CD14-positive monocyte (primary cell): ENCODE measurements around the gene PCDHB3. TPM values are rescaled to one million over a fixed set of nuclear protein-coding genes. Genes with fewer than 3 reads are reported as not detected.

Experiments used
- DNase-seq, 3 donors: peaks; one replicate each; pipeline ENCODE4 v3.0.0-alpha.2; 2011 to 2022
- H2AFZ ChIP-seq: 2 replicates; pipeline ENCODE4 v1.6.0; 2012; ENCODE audit warnings: mild to moderate bottlenecking, low read depth, low read length, inconsistent platforms; ENCODE audit not compliant: insufficient read depth, poor library complexity, severe bottlenecking
- H3K27ac ChIP-seq, 2 donors: 1 replicate in 1 of 2; 2 replicates in 1 of 2; pipeline ENCODE4 v1.5.1; 2012 to 2013; ENCODE audit warnings: low read length in 2 of 2, control low read depth in 1 of 2, inconsistent platforms in 1 of 2, low read depth in 1 of 2, mild to moderate bottlenecking in 1 of 2
- H3K27me3 ChIP-seq, 2 donors: one replicate each; pipeline versions ENCODE4 v1.6.0 to v1.6.1; 2011 to 2013; ENCODE audit warnings: low read length in 2 of 2; ENCODE audit not compliant: control insufficient read depth in 2 of 2, insufficient read depth in 2 of 2
- H3K36me3 ChIP-seq, 2 donors: replicated peaks in 1 of 2; 1 replicate in 1 of 2; 2 replicates in 1 of 2; pipeline versions ENCODE4 v1.5.1 to v1.6.1; 2012 to 2013; ENCODE audit warnings: low read length in 2 of 2, control low read depth in 1 of 2, inconsistent platforms in 1 of 2, mild to moderate bottlenecking in 1 of 2; ENCODE audit not compliant: insufficient read depth in 2 of 2, control insufficient read depth in 1 of 2
- H3K4me1 ChIP-seq, 2 donors: 1 replicate in 1 of 2; 2 replicates in 1 of 2; pipeline versions ENCODE4 v1.5.1 to v1.6.1; 2012 to 2013; ENCODE audit warnings: low read length in 2 of 2, control low read depth in 1 of 2, inconsistent platforms in 1 of 2, mild to moderate bottlenecking in 1 of 2, moderate library complexity in 1 of 2; ENCODE audit not compliant: insufficient read depth in 2 of 2, control insufficient read depth in 1 of 2
- H3K4me2 ChIP-seq: replicated peaks from 2 replicates; pipeline ENCODE3; 2012; ENCODE audit warnings: low read length, moderate library complexity, mild to moderate bottlenecking; ENCODE audit not compliant: poor library complexity, severe bottlenecking; ENCODE audit errors: extremely low read depth
- H3K4me3 ChIP-seq, 3 experiments: fragments of 200-600 bp in 1 of 3; sonication (generic) in 1 of 3; replicated peaks in 1 of 3; 1 replicate in 2 of 3; 2 replicates in 1 of 3; pipeline ENCODE4 v1.5.1; 2011 to 2013; ENCODE audit warnings: low read length in 3 of 3, mild to moderate bottlenecking in 3 of 3, control low read depth in 2 of 3, low read depth in 2 of 3, inconsistent platforms in 1 of 3, moderate library complexity in 1 of 3
- H3K79me2 ChIP-seq: 2 replicates; pipeline ENCODE4 v1.6.0; 2012; ENCODE audit warnings: mild to moderate bottlenecking, control low read depth, inconsistent platforms, low read length, moderate library complexity; ENCODE audit not compliant: insufficient read depth
- H3K9ac ChIP-seq: 2 replicates; pipeline ENCODE4 v1.6.0; 2017; ENCODE audit warnings: low read length, mild to moderate bottlenecking; ENCODE audit not compliant: insufficient read depth, poor library complexity, severe bottlenecking
- H3K9me3 ChIP-seq, 2 donors: replicated peaks in 1 of 2; 1 replicate in 1 of 2; 2 replicates in 1 of 2; pipeline versions ENCODE4 v1.5.1 to v1.6.1; 2012 to 2013; ENCODE audit warnings: low read length in 2 of 2, control low read depth in 1 of 2; ENCODE audit not compliant: control insufficient read depth in 1 of 2, insufficient read depth in 1 of 2
- H4K20me1 ChIP-seq: 2 replicates; pipeline ENCODE4 v1.6.0; 2012; ENCODE audit warnings: mild to moderate bottlenecking, low read length, control low read depth, moderate library complexity; ENCODE audit not compliant: insufficient read depth
- H3K27ac Mint-ChIP-seq, 7 donors: one replicate each; pipeline ENCODE4 v1.8.0; 2020; ENCODE audit warnings: mild to moderate bottlenecking in 7 of 7, mixed read lengths in 7 of 7, moderate library complexity in 6 of 7, inconsistent platforms in 2 of 7
- H3K27me3 Mint-ChIP-seq, 3 donors: one replicate each; pipeline ENCODE4 v1.8.0; 2021 to 2022; ENCODE audit warnings: low read depth in 3 of 3, mild to moderate bottlenecking in 3 of 3, mixed read lengths in 3 of 3, moderate library complexity in 3 of 3, inconsistent platforms in 1 of 3
- H3K36me3 Mint-ChIP-seq, 2 donors: one replicate each; pipeline ENCODE4 v1.8.0; 2020; ENCODE audit warnings: mixed read lengths in 2 of 2, inconsistent platforms in 1 of 2, mild to moderate bottlenecking in 1 of 2
- H3K4me1 Mint-ChIP-seq: one replicate; pipeline ENCODE4 v1.8.0; 2020; ENCODE audit warnings: mild to moderate bottlenecking, mixed read lengths
- H3K4me3 Mint-ChIP-seq, 2 donors: one replicate each; pipeline ENCODE4 v1.8.0; 2020; ENCODE audit warnings: mild to moderate bottlenecking in 2 of 2, mixed read lengths in 2 of 2, moderate library complexity in 1 of 2
- H3K9me3 Mint-ChIP-seq, 7 donors: one replicate each; pipeline ENCODE4 v1.8.0; 2020 to 2022; ENCODE audit warnings: mixed read lengths in 7 of 7, mild to moderate bottlenecking in 6 of 7, moderate library complexity in 6 of 7, inconsistent platforms in 2 of 7
- CTCF ChIP-seq: fragments of 200-600 bp; IDR thresholded peaks from one replicate; pipeline ENCODE4 v1.8.0; 2022; ENCODE audit warnings: antibody characterized with exemption, mild to moderate bottlenecking
- WGBS: methylation state at CpG from one replicate; pipeline ENCODE4 v1.1.5; 2013; ENCODE audit warnings: missing lambda C conversion rate; ENCODE audit not compliant: insufficient coverage; 5-methylcytosine and 5-hydroxymethylcytosine counted together
- intact Hi-C, 2 donors: fragments of 100-400 bp; cut with micrococcal nuclease; formaldehyde crosslinking; loops; one replicate each; pipeline versions ENCODE4 v1.15.0 to v1.15.1; 2023
- polyA plus RNA-seq, 3 donors: library from polyadenylated mRNA; depleted of rRNA in 1 of 3; unstranded in 2 of 3; stranded (reverse) in 1 of 3; fragments of 300-500 nt in 2 of 3; fragments of >200 nt in 1 of 3; fragmentation: Illumina TruSeq in 2 of 3; gene quantifications; 1 replicate in 2 of 3; 2 replicates in 1 of 3; pipeline ENCODE4 v1.2.3, GENCODE V29; 2012 to 2021

PCDHB3 gene
- polyA plus RNA-seq, 3 donors: not detected

DNA sequence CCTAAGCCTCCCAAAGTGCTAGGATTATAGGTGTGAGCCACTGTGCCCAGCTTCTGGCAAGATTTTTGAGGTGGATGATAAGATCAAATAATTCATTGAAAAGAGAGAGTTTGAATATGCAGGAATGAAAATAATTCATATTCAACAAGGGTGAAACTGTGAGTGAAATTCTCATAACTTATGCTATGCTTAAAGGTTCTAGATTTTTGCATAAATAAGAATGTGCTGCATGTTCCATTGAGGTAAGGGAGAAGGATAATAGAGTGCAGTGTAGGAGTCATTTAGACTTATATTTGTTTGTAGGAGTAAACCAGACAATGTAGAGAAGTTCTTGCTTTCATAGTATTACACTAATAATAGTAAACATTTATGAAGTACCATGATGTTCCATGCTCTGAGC is 18.0 kb upstream of the PCDHB3 start:
- no peak overlapping the region for H3K4me2 ChIP-seq
- H3K4me3 Mint-ChIP-seq: no peak overlapping the region
- TF ChIP-seq CTCF: no peak
- no peak for DNase-seq
- H2AFZ ChIP-seq: no peak overlapping the region
- H3K4me3 ChIP-seq: no peak overlapping the region
- H3K27me3 ChIP-seq: peaks cover 5 to 9% of the 10 kb centered on the region in 2 donors
- H3K79me2 ChIP-seq: no peaks in the 10 kb centered on the region
- intact Hi-C loops: no loop called here
- no peak overlapping the region for H3K9ac ChIP-seq
- H3K4me1 Mint-ChIP-seq: no peaks in the 10 kb centered on the region
- peaks cover 13 to 48% (median 42%) of the 10 kb centered on the region in 7 donors for H3K9me3 Mint-ChIP-seq
- H4K20me1 ChIP-seq: no peaks in the 10 kb centered on the region
- H3K27me3 Mint-ChIP-seq: peaks cover 9 to 11% (median 9%) of the 10 kb centered on the region in 3 donors
- H3K36me3 Mint-ChIP-seq: no peaks in the 10 kb centered on the region
- H3K27ac Mint-ChIP-seq: no peak overlapping the region
- no peaks in the 10 kb centered on the region for H3K36me3 ChIP-seq
- peaks cover 27 to 32% of the 10 kb centered on the region in 2 donors for H3K9me3 ChIP-seq
- no peak overlapping the region for H3K27ac ChIP-seq
- H3K4me1 ChIP-seq: no peaks in the 10 kb centered on the region

DNA sequence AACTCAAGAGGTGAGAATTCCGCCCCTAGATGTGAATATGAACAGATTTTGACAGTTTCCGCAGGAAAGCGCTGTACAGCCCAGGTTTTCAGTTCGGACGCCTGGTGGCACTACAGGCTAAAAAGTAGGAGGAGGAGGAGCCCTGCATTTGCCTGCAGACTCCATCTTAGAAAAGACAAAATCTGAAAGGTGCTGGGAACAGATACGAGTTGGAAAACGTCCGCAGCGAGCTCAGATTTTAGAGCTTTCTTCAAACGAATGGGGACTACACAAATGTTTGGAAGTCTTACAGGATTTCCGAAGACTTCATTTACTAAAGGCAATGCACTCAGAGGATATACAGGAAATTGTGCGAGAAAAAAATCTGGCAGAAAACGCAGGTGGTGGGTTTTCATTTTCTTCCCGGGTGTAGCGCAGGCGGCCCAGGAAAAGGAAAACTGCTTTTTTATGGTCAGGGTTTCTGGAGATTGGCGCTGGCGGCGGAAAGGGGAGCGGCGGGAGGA is 15.7 kb upstream of the PCDHB3 start:
- no peaks in the 10 kb centered on the region for H4K20me1 ChIP-seq
- H3K36me3 ChIP-seq: no peaks in the 10 kb centered on the region
- H3K4me1 ChIP-seq: no peaks in the 10 kb centered on the region
- H3K27me3 ChIP-seq: peaks cover 5 to 9% of the 10 kb centered on the region in 2 donors
- Mint-ChIP-seq H3K27ac (no peak overlapping the region), H3K27me3 (peaks cover 9% of the 10 kb centered on the region in 3 donors), H3K4me3 (peak overlapping the region in 1 of 2 donors; percentile 68), H3K9me3 (peaks cover 9 to 34% (median 27%) of the 10 kb centered on the region in 7 donors), H3K36me3 (no peaks in the 10 kb centered on the region), H3K4me1 (no peaks in the 10 kb centered on the region)
- H3K9ac ChIP-seq: no peak overlapping the region
- WGBS: 17% methylated on average over 12 of the region's 21 CpGs
- peaks cover 9 to 10% of the 10 kb centered on the region in 2 donors for H3K9me3 ChIP-seq
- H3K4me2 ChIP-seq: no peak overlapping the region
- no peak overlapping the region for H2AFZ ChIP-seq
- TF ChIP-seq CTCF: no peak
- no peak overlapping the region for H3K27ac ChIP-seq
- H3K79me2 ChIP-seq: no peaks in the 10 kb centered on the region
- DNase-seq: no peak
- intact Hi-C loops: no loop called here
- H3K4me3 ChIP-seq: no peak overlapping the region
